AG04449 (cell line): ENCODE measurements around the gene WIPF3.

Experiments
- CTCF ChIA-PET: fragments of 350-600 bp; formaldehyde crosslinking; extraction: SDS; loops from one replicate; lab custom pipeline; 2021; ENCODE audit warnings: antibody characterized with exemption; lab: Yijun Ruan, JAX
- POLR2A ChIA-PET: fragments of 400-600, 350-600 bp; formaldehyde crosslinking; extraction: SDS; loops from one replicate; lab custom pipeline; 2020; ENCODE audit warnings: antibody characterized with exemption, inconsistent platforms; lab: Yijun Ruan, JAX
- DNase-seq: peaks from one replicate; pipeline ENCODE4 v3.0.0-alpha.2; 2010; ENCODE audit warnings: low read depth, low spot score
- H3K4me3 ChIP-seq: 2 replicates; pipeline ENCODE4 v1.5.1; 2011; ENCODE audit warnings: low read depth, mild to moderate bottlenecking, control low read depth, low read length
- CTCF ChIP-seq: IDR thresholded peaks from one replicate; pipeline ENCODE4 v1.5.1; 2011; ENCODE audit warnings: mild to moderate bottlenecking, moderate library complexity, low read length, control low read depth, inconsistent platforms; ENCODE audit not compliant: insufficient read depth; ENCODE audit errors: missing control alignments

The WIPF3 gene

GRCh38 chr7:29779017-29779416 is 27.3 kb upstream of the WIPF3 start:
- no peak for TF ChIP-seq CTCF
- ChIA-PET POLR2A (no interaction called here), CTCF (no interaction called here)
- no peak for DNase-seq
- H3K4me3 ChIP-seq: no peak overlapping the region

- no peak for TF ChIP-seq CTCF
- no peak overlapping the region for H3K4me3 ChIP-seq
- ChIA-PET POLR2A (no interaction called here), CTCF (no interaction called here)
- DNase-seq: no peak
Measured at GRCh38 chr7:29780346-29780745, 26.0 kb upstream of the WIPF3 start.

GRCh38 chr7:29783671-29784070 is 22.6 kb upstream of the WIPF3 start:
- POLR2A ChIA-PET: no interaction called here
- no peak for TF ChIP-seq CTCF
- CTCF ChIA-PET: no interaction called here
- DNase-seq: no peak
- H3K4me3 ChIP-seq: no peak overlapping the region

GRCh38 chr7:29793507-29793906 is 12.8 kb upstream of the WIPF3 start:
- H3K4me3 ChIP-seq: no peak overlapping the region
- no peak for TF ChIP-seq CTCF
- ChIA-PET CTCF (no interaction called here), POLR2A (no interaction called here)
- DNase-seq: no peak

DNA sequence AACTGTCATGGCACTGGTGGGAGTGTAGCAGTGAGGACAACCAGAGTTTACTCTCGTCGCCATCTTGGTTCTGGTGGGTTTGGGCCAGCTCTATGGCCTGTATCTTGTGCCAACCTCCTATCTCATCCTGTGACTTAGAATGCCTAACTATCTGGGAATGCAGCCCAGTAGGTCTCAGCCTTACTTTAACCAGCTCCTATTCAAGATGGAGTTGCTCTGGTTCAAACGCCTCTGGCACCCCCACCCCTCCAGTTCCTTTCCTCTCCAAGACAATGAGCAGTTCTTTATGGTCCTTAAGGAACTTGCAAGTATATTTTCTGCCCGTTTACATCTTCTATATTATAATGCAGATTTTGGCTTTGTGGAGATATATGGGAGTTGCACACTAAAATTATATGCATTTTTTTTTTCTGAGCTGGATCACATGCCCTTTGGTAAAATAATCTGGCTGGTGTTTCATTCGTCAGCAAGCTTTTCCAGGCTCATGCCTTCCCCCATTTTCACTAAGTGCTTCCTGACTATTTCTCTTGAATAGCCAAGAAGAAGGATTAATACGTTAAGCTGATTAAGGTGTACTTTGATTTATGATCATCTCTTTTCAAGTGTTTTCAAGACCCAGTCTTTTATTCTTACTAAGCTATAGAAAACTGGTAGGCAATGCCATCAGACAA is 11.2 kb upstream of the WIPF3 start:
- ChIA-PET POLR2A (no interaction called here), CTCF (no interaction called here)
- DNase-seq: no peak
- H3K4me3 ChIP-seq: no peak overlapping the region
- TF ChIP-seq CTCF: no peak

DNA sequence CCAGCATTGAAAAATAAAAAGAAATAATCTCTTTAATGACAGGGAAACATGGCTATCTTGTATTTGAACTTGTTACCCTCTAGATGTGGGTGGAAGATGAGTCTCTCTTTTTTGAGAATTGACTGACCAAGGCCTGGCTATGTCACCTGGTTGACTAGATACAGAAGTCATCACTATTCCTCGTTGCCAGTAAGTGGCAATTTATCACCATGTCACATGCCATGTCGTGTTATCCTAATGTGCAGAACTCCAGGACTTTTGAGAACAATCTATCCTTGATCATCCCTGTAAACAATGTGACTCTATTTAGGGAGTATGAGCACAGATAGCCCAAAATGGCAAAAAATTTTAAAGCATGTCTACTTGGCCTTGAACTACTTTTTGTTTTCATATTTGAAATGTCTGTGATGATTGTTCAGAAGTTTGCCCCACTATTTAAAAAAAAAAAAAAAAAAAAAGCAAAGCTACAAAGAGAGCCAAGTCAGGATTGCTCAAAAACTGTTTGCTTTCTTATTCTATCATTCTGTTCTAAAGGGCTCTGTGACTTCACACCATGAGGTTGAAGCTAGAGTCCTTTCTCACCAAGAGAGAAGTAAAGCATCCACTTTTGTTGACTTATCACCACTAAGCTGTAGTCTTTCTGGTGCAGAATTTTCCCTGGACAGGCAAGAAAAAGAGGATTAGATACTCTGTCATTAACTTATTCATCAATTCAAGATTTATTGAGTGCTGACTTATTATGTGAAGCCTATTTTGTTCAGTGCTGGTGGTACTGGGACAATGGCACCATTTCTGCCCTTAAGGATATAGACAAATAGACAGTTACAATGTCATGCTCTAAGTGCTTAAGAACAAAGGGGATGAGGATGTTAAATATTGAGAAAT is 10.4 kb upstream of the WIPF3 start:
- DNase-seq: no peak
- CTCF ChIA-PET: no interaction called here

More for the DNA sequence above, 10.4 kb upstream of the WIPF3 start:
- POLR2A ChIA-PET: no interaction called here
- H3K4me3 ChIP-seq: no peak overlapping the region
- TF ChIP-seq CTCF: no peak
